Thyroid gland (tissue), 4 donors: ENCODE measurements around the gene CLIP3.

Source experiments
- POLR2A ChIP-seq, 2 donors: fragments of 450-650 bp; IDR thresholded peaks; one replicate each; pipeline ENCODE4 v1.6.1; 2017; ENCODE audit warnings: antibody characterized with exemption in 2 of 2, mild to moderate bottlenecking in 2 of 2, moderate library complexity in 1 of 2
- TF ChIP-seq, protein P1 (sequence below), 6 experiments: fragments of 200-600 bp in 3 of 6; fragments of 450-650 bp in 3 of 6; sonication (generic) in 3 of 6; IDR thresholded peaks; one replicate each; pipeline ENCODE4 v1.5.1; 2016 to 2019; ENCODE audit warnings: antibody characterized with exemption in 6 of 6, mild to moderate bottlenecking in 2 of 6, inconsistent platforms in 1 of 6, moderate library complexity in 1 of 6

DNA sequence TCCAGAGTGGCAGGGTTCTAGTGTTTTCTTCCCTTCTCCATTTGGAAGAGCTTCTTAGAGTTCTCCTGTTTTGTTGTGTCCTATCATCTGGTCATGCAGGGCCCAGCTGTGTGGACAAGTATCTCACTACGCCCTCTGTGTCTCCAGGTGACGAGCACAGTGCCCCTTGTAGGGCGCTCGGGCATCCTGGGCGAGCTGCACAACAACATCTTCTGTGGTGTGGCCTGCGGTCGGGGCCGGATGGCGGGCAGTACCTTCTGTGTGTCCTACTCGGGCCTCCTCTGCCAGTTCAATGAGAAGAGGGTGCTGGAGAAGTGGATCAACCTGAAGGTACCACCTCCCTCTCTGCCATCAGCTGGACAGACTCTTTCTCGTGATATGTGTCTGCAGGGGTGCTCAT is 35.0 kb upstream of the CLIP3 start:
- TF ChIP-seq, protein P1, sequence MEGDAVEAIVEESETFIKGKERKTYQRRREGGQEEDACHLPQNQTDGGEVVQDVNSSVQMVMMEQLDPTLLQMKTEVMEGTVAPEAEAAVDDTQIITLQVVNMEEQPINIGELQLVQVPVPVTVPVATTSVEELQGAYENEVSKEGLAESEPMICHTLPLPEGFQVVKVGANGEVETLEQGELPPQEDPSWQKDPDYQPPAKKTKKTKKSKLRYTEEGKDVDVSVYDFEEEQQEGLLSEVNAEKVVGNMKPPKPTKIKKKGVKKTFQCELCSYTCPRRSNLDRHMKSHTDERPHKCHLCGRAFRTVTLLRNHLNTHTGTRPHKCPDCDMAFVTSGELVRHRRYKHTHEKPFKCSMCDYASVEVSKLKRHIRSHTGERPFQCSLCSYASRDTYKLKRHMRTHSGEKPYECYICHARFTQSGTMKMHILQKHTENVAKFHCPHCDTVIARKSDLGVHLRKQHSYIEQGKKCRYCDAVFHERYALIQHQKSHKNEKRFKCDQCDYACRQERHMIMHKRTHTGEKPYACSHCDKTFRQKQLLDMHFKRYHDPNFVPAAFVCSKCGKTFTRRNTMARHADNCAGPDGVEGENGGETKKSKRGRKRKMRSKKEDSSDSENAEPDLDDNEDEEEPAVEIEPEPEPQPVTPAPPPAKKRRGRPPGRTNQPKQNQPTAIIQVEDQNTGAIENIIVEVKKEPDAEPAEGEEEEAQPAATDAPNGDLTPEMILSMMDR (IDR thresholded peaks at IDR 0.05), result no peak
- no peak for TF ChIP-seq POLR2A (IDR thresholded peaks at IDR 0.05)
